Testis (tissue), 2 donors: ENCODE data around the gene DPH2.

ENCODE experiments used
- POLR2A ChIP-seq: fragments of 450-650 bp; IDR thresholded peaks from one replicate; pipeline ENCODE4 v1.6.1; 2017; ENCODE audit warnings: antibody characterized with exemption, mild to moderate bottlenecking, moderate library complexity
- TF ChIP-seq, protein P1 (sequence below), 3 experiments: fragments of 450-650 bp in 2 of 3; fragments of 200-600 bp in 1 of 3; sonication (generic) in 1 of 3; IDR thresholded peaks; one replicate each; pipeline ENCODE4 v1.5.1; 2016 to 2019; ENCODE audit warnings: antibody characterized with exemption in 3 of 3, mild to moderate bottlenecking in 2 of 3, moderate library complexity in 1 of 3

- TF ChIP-seq, protein P1, sequence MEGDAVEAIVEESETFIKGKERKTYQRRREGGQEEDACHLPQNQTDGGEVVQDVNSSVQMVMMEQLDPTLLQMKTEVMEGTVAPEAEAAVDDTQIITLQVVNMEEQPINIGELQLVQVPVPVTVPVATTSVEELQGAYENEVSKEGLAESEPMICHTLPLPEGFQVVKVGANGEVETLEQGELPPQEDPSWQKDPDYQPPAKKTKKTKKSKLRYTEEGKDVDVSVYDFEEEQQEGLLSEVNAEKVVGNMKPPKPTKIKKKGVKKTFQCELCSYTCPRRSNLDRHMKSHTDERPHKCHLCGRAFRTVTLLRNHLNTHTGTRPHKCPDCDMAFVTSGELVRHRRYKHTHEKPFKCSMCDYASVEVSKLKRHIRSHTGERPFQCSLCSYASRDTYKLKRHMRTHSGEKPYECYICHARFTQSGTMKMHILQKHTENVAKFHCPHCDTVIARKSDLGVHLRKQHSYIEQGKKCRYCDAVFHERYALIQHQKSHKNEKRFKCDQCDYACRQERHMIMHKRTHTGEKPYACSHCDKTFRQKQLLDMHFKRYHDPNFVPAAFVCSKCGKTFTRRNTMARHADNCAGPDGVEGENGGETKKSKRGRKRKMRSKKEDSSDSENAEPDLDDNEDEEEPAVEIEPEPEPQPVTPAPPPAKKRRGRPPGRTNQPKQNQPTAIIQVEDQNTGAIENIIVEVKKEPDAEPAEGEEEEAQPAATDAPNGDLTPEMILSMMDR (IDR thresholded peaks at IDR 0.05): no peak
- TF ChIP-seq POLR2A: no peak
These were observed 24.1 kb upstream of the DPH2 start for GRCh38 chr1:43945674-43946235.
